HG03064 (cell line): ENCODE results near the gene CTRB1.
"Not testable (repeated sequence)": the region's sequence is repeated elsewhere in the genome, so short reads cannot be mapped to it uniquely, and the experiment has no call there.

ENCODE experiments used
- ATAC-seq: cut with Tn5 transposase; IDR thresholded peaks from one replicate; pipeline ENCODE4 v1.9.1; 2021; ENCODE audit warnings: low read depth; ENCODE audit not compliant: unreplicated experiment

CTRB1 gene

DNA sequence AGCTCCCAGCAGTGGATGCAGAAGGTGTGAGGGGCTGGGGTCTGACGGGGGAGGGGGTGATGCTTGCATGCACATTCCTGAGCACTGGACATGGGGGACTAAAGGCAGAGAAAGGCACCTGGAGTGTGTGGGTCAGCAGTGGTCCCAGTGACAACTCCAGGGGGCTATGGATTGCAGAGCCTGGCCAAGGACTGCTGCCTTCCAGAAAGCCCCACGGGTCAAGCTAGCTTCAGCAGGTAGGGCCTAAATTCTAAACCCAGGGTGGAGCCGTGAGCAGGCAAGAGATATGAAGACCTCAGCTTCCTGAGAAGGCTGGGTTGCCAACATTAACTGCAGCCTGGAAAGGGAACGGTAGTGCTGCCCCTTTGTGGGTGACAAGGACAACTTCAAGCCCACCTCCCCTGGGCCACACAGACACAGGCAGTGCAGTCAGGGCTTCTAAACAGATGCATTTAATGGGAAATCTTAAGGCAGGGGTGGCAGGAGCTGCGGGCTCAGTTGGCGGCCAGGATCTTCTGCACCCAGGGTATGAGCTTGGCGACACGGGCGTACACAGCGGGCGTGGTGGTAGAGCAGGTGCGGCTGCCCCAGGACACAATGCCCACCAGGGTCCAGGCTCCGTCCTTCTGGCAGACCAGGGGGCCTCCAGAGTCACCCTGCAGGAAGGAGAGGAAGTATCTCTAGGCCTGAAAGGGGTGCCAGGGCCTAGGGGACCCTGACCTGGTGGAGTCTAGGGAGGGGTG lies 14.9 kb upstream of the CTRB1 start:
- ATAC-seq = no peak

DNA sequence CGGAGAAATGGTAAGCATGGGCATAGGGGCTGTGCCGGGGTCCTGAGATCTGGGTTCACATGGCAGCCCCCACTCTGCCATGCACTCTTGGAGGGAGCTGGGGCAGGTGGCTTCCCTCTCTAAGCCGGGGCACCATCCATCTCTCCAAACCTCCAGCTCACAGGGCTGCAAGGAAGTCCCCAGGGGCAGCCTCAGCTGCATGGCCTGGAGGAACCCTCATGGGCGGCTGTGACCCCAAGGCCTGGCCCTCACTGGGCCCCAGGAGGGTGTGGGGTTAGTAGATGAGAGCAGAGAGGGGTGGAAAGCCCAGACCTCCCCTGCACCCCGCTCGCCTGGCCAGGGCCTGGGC lies 14.4 kb upstream of the CTRB1 start:
- no peak for ATAC-seq

DNA sequence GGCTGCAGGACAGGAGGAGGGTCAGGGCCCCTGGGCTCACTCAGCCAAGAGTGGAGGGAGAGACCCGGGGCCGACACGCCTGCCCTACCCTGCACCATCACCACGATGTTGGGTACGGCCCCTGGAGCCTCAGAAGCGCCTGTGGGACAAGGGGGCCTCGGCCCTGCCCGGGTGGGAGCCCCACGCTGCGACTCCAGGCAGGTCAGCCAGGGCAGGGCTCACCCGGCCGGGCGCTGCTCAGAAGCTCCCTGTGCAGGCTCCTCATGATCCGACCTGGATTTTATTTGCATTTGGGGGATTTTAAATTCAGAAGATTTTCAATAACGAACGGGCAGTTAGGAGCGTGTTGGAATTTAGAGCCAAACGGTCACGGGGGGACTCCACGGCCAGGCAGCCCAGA lies 13.9 kb upstream of the CTRB1 start:
- ATAC-seq = not testable (repeated sequence)

DNA sequence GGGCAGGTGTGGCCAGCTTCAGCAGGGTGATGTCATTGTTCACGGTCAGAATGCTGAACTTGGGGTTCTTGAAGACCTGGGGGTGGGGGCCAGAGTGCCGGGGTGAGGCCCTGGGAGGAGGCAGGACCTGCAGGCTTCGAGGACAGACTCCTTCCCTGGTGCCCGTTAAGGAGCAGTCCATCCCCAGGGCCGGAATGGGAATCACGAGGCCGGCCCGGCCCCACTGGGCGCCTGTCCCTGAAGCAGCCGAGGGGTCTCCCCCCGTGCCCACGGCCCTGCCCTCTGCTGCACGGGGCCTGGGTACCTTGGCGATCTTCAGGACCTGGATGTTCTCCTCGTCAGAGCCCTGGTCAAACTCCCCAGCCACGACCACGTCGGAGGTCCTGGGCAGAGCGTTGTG lies 13.3 kb upstream of the CTRB1 start:
- not testable (repeated sequence) for ATAC-seq

DNA sequence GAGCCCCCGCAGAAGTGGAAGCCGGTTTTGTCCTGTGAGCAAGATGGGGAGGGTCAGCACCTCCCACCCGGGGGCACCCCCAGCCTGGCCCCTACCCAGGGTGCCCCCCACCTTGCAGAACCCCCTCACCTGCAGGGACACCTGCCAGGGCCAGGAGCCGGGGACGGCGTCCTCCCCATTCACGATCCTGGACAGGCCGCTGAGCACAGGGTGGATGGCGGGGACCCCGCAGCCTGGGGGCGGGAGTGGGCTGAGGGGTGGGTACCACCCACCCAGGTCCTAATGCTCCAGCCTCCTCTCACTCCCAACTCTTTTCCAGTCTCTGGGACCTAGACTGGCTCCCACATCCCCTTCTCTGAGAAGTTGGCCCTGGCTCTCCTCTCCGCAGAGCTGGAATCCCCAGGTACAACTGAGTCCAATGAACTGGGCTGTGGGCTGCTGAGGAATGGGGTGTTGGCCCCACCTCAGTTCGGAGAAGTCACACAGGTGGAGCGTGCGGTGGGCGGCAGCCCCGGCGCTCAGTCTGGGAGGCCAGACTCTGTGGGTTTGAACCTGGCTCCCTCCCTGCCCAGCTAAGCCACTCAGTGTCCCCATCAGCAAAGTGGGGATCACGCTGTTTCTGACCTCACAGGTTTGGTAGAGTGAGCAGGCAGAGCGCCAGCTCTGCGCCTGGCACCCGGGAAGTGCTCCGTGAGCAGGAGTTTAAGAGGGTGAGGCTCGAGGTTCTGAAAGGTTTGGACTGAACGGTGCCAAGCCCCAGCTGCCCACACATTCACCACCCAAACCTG lies 12.6 kb upstream of the CTRB1 start:
- ATAC-seq = not testable (repeated sequence)

DNA sequence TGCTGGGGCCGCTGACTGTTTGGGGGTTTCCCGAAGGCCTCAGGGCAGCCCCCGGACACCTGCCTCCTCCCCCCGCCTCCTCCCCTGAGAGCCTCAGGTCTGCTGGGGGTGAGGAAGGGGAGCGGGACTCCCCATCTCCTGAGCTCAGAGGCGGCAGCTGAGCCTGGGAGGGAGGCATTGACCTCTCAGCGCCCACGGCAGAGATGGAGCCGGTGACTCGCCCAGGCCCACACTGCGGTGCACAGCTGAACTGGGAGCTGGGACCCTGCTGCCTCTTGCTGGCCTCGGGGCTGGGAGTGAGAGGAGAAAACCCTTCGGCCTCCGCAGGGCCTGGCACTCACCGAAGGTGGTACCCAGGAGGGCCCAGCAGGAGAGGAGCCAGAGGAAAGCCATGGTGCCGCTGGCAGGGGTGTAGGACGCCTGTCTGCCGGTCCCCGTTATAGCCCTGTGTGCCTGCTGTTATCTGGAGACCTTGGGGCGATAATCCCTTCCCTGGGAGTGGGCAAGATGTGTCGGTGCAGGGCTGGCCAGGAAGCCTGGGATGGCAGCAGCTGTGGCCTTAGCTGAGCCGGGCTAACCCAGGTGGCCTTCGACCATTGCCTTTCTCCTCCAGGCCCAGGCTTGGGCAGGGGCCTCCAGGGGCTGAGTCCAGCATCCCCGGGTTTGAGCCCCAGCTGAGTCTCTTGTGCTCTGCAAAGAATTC lies 11.9 kb upstream of the CTRB1 start, which contains the start of gene CTRB2:
Gene CTRB2, minus strand, starts transcription at position 413 of the 703 bp plus-strand sequence. Its CDS starts 20 bp downstream, at position 393.
- no peak for ATAC-seq

DNA sequence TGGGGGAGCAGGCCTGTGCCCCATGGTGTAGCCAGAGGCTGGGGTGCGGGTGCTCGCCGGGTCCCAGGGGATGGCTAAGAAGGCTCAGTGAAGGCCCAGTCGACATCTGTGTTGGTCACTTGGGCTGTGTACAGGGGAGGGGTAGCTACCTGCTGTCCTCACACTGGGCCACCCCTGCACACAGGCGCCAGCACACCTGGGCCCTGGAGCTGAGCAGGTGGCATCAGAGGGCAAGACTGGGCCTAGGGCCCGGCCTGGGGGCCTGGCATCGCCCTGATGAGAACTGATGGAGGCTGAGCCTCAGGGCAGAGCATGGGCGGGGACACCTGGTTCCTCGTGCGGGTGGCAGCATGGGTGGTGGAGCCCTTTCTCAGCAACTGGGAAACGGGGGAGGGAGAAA lies 11.0 kb upstream of the CTRB1 start:
- no peak for ATAC-seq

DNA sequence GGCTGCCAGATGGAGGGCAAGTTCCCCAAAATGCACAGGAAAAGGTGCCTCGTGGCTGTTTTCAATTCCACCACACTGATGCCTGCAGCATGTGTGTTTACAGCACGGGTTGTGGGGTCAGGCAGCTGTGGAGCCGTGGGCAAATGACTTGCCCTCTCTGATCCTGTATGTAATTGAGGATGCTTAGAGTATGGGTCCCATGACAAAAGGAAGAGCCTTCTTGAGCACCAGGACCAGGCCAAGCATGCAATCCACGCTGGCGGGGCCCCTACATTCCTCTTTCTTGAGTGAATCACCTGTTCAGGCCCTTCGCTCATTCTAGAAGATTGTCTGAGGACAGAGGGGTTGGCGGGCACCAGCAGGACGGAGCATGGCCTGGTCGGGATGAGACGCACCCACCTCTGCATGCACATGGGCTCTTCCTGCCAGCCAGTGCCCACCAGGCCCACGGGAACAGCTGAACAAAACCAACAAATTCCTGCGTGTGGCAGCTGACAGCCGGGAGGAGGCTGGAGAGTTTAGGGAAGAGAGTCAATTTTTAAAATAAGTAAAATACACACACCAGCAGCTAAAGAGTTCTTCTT lies 10.5 kb upstream of the CTRB1 start:
- ATAC-seq = no peak

DNA sequence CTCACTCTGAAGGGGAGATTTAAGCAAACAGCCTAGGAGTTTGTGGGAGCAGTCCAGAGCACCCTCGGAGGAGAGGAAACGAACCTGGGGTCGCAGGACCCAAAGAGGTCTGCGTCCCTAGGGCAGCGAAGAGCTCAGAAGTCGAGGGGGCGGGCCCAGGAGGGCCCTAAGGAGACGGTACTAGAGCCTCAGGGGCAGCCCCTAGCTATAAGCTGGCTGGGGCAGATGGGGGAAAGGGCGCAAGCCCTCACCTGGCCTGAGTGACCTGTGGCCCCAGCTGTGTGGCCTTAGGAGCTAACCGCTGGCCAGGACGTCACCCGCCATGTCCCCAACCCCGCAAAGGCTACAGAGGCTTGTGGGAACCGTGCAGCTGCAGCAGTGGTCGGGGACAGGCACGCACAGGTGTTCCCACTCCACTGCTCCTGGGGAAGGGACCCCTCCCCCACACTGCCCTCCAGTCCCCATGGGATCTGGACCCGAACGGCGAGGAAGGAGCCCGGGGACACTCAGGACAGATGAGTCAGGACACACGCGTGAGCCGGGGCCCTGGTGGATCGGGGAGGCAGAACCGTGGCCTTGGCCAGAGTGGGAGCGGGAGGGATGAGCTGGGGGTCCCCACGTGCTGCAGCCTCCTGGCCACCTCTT lies 9.8 kb upstream of the CTRB1 start:
- ATAC-seq = no peak

DNA sequence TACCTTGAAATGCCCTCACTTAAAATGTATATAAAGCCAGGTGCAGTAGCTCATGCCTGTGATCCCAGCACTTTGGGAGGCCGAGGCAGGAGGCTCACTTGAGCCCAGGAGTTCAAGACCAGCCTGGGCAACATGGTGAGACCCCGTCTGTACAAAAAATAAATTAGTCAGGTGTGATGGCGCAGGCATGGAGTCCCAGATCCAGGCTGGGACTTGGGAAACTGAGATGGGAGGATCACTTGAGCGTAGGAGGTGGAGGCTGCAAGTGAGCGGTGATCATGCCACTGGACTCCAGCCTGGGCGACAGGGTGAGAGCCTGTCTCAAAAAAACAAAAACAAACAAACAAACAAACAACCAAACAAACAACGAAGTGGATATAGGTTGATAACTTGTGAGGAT lies 9.3 kb upstream of the CTRB1 start:
- not testable (repeated sequence) for ATAC-seq

DNA sequence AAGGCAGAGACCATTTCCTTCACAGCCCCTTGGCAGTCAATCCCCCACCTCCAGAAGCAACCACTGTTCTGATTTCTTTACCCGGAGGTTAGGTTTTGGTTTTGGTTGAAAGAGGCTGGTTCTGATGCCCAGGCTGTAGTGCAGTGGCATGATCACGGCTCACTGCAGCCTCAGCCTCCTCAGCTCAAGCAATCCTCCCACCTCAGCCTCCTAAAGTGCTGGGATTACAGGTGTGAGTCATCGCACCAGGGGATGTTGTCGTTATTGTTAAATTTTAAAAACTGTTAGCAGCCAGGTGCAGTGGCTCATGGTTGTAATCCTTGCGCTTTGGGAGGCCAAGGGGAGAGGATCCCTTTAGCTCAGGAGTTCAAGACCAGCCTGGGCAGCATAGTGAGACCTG lies 8.8 kb upstream of the CTRB1 start:
- no peak for ATAC-seq

DNA sequence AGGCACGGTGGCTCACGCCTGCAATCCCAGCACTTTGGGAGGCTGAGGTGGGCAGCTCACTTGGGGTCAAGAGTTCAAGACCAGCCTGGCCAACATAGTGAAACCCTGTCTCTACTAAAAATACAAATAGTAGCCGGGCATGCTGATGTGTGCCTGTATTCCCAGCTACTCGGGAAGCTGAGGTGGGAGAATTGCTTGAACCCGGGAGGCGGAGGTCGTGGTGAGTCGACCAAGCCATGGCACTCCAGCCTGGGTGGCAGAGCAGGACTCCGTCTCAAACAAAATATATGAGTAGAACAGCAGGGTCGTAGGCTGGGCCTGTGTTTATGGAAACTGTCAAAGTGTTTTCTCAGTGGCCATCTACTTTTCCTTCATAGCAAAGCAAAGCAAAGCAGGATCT lies 7.5 kb upstream of the CTRB1 start:
- not testable (repeated sequence) for ATAC-seq

DNA sequence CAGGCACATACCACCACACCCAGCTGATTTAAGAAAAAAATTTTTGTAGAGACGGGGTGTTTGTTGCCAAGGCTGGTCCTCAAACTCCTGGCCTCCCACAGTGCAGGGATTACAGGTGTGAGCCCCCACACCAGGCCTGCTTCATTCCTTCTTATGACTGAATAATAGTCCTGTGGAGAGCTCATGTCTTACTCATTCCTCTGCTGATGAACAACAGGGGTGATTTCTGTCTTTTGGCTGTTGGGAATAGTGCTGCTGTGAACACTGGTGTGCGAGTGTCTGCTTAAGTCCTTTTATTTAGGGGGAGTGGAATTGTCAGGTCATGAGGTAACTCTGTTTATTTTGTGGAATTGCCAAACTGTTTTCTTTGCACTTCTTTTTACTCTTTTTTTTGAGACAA lies 2.7 kb upstream of the CTRB1 start:
- no peak for ATAC-seq

DNA sequence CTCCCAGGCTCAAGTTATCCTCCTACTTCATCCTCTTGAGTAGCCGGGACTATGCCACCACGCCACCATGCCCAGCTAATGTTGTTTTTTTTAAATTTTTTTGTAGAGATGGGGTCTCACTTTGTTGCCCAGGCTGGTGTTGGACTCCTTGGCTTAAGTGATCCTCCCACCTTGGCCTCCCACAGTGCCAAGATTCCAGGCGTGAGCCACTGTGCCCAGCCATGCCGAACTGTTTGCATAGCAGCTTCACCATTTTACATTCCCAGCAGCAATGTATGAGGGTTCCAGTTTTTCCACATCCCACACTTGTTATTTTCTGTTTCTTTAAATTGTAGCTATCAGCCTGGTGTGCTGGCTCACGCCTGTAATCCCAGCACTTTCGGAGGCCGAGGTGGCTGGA lies 2.2 kb upstream of the CTRB1 start:
- no peak for ATAC-seq

DNA sequence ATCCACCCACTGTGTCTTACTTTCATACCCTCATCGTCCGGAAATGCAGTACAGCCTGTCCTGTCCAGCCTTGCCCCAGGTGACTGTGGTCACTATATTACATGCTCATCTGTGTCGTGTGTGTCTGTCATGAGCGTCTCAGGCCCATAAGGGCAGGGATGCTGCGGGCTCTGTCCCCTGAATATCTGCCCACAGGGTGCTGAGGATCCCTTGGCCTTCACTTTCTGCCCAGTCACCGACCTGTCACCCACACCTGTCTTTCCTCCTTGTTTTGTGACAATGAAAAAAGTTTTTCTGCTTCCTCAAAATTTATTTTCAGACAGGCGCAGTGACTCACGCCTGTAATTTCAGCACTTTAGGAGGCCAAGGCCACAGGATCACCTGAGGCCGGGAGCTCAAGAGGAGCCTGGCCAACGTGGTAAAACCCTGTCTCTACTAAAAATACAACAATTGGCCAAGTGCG lies 1.4 kb upstream of the CTRB1 start:
- no peak for ATAC-seq

DNA sequence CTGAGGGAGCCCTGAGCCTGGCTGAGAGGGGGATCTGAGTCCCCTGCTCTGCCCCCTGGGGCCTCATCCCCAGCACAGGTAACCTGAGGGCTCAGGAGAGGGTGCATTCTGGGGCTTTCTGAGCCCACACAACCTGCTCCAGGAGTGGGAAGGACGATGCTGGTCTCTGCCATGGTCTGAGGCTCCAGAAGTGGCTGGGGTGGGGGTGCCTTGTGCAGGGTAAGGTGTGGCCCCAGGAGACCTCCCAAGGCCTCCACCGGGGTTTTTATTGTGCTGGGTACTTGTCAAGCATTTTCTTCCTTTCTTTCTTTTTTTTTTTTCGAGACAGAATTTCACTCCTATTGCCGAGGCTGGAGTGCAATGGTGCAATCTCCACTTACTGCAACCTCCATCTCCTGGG lies 300 bp downstream of the CTRB1 start:
- no peak for ATAC-seq

DNA sequence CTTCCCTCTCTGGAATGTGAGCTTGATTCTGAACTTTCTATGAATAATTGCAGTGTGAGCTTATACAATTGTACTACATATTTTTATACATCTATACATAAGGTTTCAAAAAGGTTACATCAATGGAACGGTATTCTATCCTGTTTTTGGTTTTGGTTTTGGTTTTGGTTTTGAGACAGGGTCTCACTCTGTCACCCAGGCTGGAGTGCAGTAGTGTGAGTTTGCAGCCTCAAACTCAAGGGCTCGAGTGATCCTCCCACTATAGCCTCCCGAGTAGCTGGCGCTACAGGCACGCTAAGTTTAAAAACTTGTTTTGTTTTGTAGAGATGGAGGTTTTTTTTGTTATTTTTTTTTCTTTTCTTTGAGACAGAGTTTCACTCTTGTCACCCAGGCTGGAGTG lies 1.1 kb downstream of the CTRB1 start:
- ATAC-seq = no peak

DNA sequence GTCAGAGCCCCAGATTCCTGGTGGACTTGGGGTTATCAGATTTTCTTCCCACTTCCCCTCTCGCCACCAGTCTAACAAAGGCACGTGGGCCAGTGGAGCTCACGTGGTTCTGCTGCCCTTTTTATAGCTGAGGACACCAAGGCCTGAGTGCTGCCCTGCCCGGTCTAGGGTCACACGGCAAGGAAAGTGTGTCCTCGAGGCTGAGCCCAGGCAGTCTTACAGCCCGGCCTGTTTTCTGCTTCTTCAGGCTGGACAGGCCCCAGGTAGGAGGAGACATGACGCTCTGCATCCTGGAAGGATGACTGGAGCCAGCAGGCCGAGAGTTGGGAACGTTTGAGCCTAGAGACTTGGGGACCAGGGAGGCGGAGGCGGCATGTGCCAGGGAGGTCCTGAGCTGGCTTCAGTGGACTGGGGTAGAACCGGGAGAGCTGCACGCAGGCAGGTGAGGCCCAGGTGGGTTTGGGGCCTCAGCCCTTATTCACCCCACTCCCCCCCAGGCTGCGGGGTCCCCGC lies 3.5 kb downstream of the CTRB1 start:
- ATAC-seq = no peak

DNA sequence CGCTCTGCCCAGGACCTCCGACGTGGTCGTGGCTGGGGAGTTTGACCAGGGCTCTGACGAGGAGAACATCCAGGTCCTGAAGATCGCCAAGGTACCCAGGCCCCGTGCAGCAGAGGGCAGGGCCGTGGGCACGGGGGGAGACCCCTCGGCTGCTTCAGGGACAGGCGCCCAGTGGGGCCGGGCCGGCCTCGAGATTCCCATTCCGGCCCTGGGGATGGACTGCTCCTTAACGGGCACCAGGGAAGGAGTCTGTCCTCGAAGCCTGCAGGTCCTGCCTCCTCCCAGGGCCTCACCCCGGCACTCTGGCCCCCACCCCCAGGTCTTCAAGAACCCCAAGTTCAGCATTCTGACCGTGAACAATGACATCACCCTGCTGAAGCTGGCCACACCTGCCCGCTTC lies 4.3 kb downstream of the CTRB1 start:
- ATAC-seq = not testable (repeated sequence)
